ENCODE measurements around the gene GLMP.

Gene GLMP

GRCh38 chr1:156260896-156261295, 34.6 kb downstream of the GLMP start:
- intact Hi-C loops (cut with DNase I), result no loop called here
- DNase-seq, result peak in 18 of 42 donors; percentile 33 to 79 (median 61)

- intact Hi-C loops (cut with DNase I), result no loop called here
- DNase-seq, result peak in 32 of 42 donors; percentile 28 to 88 (median 70)
Observed at GRCh38 chr1:156259805-156260204, 35.7 kb downstream of the GLMP start.

GRCh38 chr1:156258859-156259258, 36.6 kb downstream of the GLMP start:
- intact Hi-C loops (cut with DNase I), result no loop called here
- DNase-seq, result no peak

- DNase-seq, result peak in 6 of 42 donors; percentile 29 to 64 (median 44)
- intact Hi-C loops (cut with DNase I), result no loop called here
Observed at GRCh38 chr1:156257711-156258110, 37.8 kb downstream of the GLMP start.

GRCh38 chr1:156253634-156254033, 41.8 kb downstream of the GLMP start:
- no peak for DNase-seq
- intact Hi-C loops (cut with DNase I), result no loop called here

GRCh38 chr1:156251527-156251926, 44.0 kb downstream of the GLMP start:
- intact Hi-C loops (cut with DNase I), result no loop called here
- DNase-seq, result peak in 11 of 42 donors; percentile 20 to 65 (median 42)

GRCh38 chr1:156249593-156249992, 45.9 kb downstream of the GLMP start:
- intact Hi-C loops (cut with DNase I), result no loop called here
- no peak for DNase-seq

GRCh38 chr1:156248323-156248683, 47.2 kb downstream of the GLMP start:
- DNase-seq, result no peak
- intact Hi-C loops (cut with DNase I), result no loop called here

- peak; percentile 81 to 98 (median 94) for DNase-seq
- intact Hi-C loops (cut with DNase I), result no loop called here
Observed at GRCh38 chr1:156247460-156248322, 47.8 kb downstream of the GLMP start, which contains the start of gene PAQR6. Gene PAQR6 (minus strand): TSS chr1:156248056. CDS start chr1:156246731, 1,325 bp downstream.

GRCh38 chr1:156246781-156247459, 48.6 kb downstream of the GLMP start:
- intact Hi-C loops (cut with DNase I), result no loop called here

GRCh38 chr1:156246241-156246780, 49.2 kb downstream of the GLMP start:
- no peak for DNase-seq
- intact Hi-C loops (cut with DNase I), result no loop called here

More at GRCh38 chr1:156246781-156247459, 48.6 kb downstream of the GLMP start:
- peak in 23 of 42 donors; percentile 18 to 69 (median 50) for DNase-seq

- intact Hi-C loops (cut with DNase I), result no loop called here
- peak in 6 of 42 donors; percentile 33 to 51 (median 39) for DNase-seq
Observed at GRCh38 chr1:156245451-156246232, 49.8 kb downstream of the GLMP start.

- no peak for DNase-seq
- intact Hi-C loops (cut with DNase I), result no loop called here
Observed at GRCh38 chr1:156244712-156245111, 50.8 kb downstream of the GLMP start.

GRCh38 chr1:156244126-156244525, 51.4 kb downstream of the GLMP start:
- DNase-seq, result no peak
- intact Hi-C loops (cut with DNase I), result no loop called here

GRCh38 chr1:156242738-156243137, 52.7 kb downstream of the GLMP start:
- intact Hi-C loops (cut with DNase I), result no loop called here

More at GRCh38 chr1:156242738-156243137, 52.7 kb downstream of the GLMP start:
- no peak for DNase-seq

All from head of caudate nucleus (tissue), 42 donors.